ENCODE results near the gene GABRG3. TPM values are rescaled to one million over a fixed set of nuclear protein-coding genes. Genes with fewer than 3 reads are reported as not detected.

The GABRG3 gene
- total RNA-seq, 1 experiment from 2014 or later: 0.15 TPM

- Histone ChIP-seq H3K23me2 (ENCODE audit: insufficient read length, low read depth, low read length, poor library complexity, severe bottlenecking) (no peaks in the 10 kb centered on the region), H3K23ac (ENCODE audit: insufficient read length, low read depth, low read length) (no peak overlapping the region), H2BK12ac (ENCODE audit: insufficient read length, low read depth, low read length) (no peak overlapping the region), H2AFZ (ENCODE audit: low read length) (no peak overlapping the region), H4K8ac (replicated peaks; ENCODE audit: insufficient read length, low read depth, low read length) (no peak overlapping the region), H4K91ac (ENCODE audit: insufficient read length, low read depth, low read length) (no peak overlapping the region), H3K56ac (ENCODE audit: insufficient read length, low read depth, low read length) (no peak overlapping the region), H3K9me3 (ENCODE audit: control insufficient read depth, low read depth, low read length) (peaks cover 4% of the 10 kb centered on the region), H3T11ph (ENCODE audit: low read length) (no peak overlapping the region), H3K79me1 (ENCODE audit: insufficient read depth, low read depth, low read length, poor library complexity, severe bottlenecking) (no peaks in the 10 kb centered on the region), H3K4me2 (ENCODE audit: insufficient read depth, insufficient read length, low read length) (no peak overlapping the region), H2AK5ac (ENCODE audit: insufficient read length, low read length) (no peak overlapping the region), H3K79me2 (ENCODE audit: insufficient read depth, low read length) (no peaks in the 10 kb centered on the region), H3K18ac (ENCODE audit: insufficient read length, low read depth, low read length) (no peak overlapping the region), H2BK20ac (ENCODE audit: low read depth, low read length, poor library complexity, severe bottlenecking) (no peak overlapping the region), H2BK120ac (ENCODE audit: low read depth, low read length, poor library complexity, severe bottlenecking) (no peak overlapping the region), H3K4me1 (ENCODE audit: insufficient read depth, low read length) (no peaks in the 10 kb centered on the region), H3K9ac (ENCODE audit: extremely low read depth, insufficient read length, low read length) (no peak overlapping the region), H2BK15ac (ENCODE audit: low read depth, low read length) (no peak overlapping the region), H3K14ac (ENCODE audit: insufficient read depth, low read length) (no peak overlapping the region), H4K20me1 (ENCODE audit: control insufficient read depth, insufficient read depth, insufficient read length) (no peaks in the 10 kb centered on the region), H3K27ac (ENCODE audit: insufficient read length, low read depth, low read length) (no peak overlapping the region), H2BK5ac (ENCODE audit: insufficient read length, low read length) (no peak overlapping the region), H3K4ac (ENCODE audit: low read depth, low read length) (no peak overlapping the region), H3K27me3 (ENCODE audit: insufficient read depth, low read length) (no peaks in the 10 kb centered on the region), H4K5ac (ENCODE audit: insufficient read length, low read depth, low read length) (no peak overlapping the region)
- no peak for DNase-seq
- Mint-ChIP-seq H3K27ac (no peak overlapping the region), H3K4me3 (no peak overlapping the region), H3K27me3 (ENCODE audit: low read depth) (no peaks in the 10 kb centered on the region; the same call in none of the 2 replicates), H3K36me3 (ENCODE audit: insufficient read depth in 1 of 3, low read depth in 3 of 3) (peaks cover 1 to 26% (median 7%) of the 10 kb centered on the region in 3 experiments), H3K4me1 (no peaks in the 10 kb centered on the region), H3K9me3 (peaks cover 25 to 29% of the 10 kb centered on the region in 2 experiments)
- no CpG with 5 or more reads among the region's 4 CpGs for WGBS (ENCODE audit: extremely low coverage, insufficient read length, low lambda C conversion rate)
- TF ChIP-seq CTCF (conservative IDR thresholded peaks at IDR 0.05): no peak
These were observed 462.6 kb downstream of the GABRG3 start for GRCh38 chr15:27433604-27434003.
